ENCODE measurements around the gene LAIR1. TPM values are rescaled to one million over a fixed set of nuclear protein-coding genes. Genes with fewer than 3 reads are reported as not detected.

Gene LAIR1, protein sequence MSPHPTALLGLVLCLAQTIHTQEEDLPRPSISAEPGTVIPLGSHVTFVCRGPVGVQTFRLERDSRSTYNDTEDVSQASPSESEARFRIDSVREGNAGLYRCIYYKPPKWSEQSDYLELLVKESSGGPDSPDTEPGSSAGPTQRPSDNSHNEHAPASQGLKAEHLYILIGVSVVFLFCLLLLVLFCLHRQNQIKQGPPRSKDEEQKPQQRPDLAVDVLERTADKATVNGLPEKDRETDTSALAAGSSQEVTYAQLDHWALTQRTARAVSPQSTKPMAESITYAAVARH
- polyA plus RNA-seq (2012; rRNA removed), result not detected in 2 replicates
- not detected in 2 replicates for polyA plus RNA-seq (2012; cell fraction: cytosol; rRNA removed)
- not detected in 2 replicates for polyA plus RNA-seq (2012; cell fraction: nucleus; rRNA removed)

DNA sequence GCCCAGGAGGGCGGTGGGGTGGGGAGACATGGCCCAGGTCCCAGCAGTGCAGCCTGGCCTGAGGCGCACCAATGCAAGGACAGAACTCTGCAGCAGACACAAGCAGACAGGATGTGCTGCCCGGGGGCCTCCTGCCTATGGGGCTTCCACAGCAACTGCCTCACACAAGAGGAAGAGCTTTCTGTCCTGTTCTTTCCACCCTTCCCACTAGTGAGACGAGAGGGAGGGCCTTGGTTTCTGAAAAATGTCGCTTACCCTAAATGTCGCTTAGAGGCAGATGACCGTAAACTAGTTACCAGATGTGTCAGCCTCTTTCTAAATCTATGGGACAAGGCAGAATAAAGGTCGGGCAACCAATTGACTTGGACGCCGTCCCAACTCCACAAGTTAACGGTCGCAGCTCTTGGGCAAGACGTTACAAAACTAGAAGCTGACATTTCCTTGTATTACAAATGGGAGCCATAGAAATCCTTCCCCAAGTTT lies at the start of gene LAIR1:
LAIR1 (minus strand) TSS at position 157 of the 483 bp plus-strand sequence; CDS start at position 30, 127 bp downstream.
- TF ChIP-seq, protein P1, sequence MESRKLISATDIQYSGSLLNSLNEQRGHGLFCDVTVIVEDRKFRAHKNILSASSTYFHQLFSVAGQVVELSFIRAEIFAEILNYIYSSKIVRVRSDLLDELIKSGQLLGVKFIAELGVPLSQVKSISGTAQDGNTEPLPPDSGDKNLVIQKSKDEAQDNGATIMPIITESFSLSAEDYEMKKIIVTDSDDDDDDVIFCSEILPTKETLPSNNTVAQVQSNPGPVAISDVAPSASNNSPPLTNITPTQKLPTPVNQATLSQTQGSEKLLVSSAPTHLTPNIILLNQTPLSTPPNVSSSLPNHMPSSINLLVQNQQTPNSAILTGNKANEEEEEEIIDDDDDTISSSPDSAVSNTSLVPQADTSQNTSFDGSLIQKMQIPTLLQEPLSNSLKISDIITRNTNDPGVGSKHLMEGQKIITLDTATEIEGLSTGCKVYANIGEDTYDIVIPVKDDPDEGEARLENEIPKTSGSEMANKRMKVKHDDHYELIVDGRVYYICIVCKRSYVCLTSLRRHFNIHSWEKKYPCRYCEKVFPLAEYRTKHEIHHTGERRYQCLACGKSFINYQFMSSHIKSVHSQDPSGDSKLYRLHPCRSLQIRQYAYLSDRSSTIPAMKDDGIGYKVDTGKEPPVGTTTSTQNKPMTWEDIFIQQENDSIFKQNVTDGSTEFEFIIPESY (IDR thresholded peaks at IDR 0.05; ENCODE audit: borderline replicate concordance, low read depth), result no peak
- TF ChIP-seq GABPA (IDR thresholded peaks at IDR 0.05; ENCODE audit: low read depth), result no peak
- TF ChIP-seq FOXJ3 (CRISPR knock-in tag; IDR thresholded peaks at IDR 0.05), result no peak
- TF ChIP-seq, protein P2, sequence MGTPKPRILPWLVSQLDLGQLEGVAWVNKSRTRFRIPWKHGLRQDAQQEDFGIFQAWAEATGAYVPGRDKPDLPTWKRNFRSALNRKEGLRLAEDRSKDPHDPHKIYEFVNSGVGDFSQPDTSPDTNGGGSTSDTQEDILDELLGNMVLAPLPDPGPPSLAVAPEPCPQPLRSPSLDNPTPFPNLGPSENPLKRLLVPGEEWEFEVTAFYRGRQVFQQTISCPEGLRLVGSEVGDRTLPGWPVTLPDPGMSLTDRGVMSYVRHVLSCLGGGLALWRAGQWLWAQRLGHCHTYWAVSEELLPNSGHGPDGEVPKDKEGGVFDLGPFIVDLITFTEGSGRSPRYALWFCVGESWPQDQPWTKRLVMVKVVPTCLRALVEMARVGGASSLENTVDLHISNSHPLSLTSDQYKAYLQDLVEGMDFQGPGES (IDR thresholded peaks at IDR 0.05; ENCODE audit: low read depth, low read length), result no peak
- no peak for TF ChIP-seq TAF1 (IDR thresholded peaks at IDR 0.05; ENCODE audit: borderline replicate concordance, low read depth, low read length)
- TF ChIP-seq SMC3 (IDR thresholded peaks at IDR 0.05; ENCODE audit: low read depth, low read length), result no peak
- no peak for TF ChIP-seq RCOR1 (IDR thresholded peaks at IDR 0.05; ENCODE audit: low read length)
- TF ChIP-seq NFIC (IDR thresholded peaks at IDR 0.05; ENCODE audit: borderline replicate concordance), result no peak
- no peak for TF ChIP-seq MEF2A (IDR thresholded peaks at IDR 0.05; ENCODE audit: borderline replicate concordance, low read depth)
- TF ChIP-seq, protein P3, sequence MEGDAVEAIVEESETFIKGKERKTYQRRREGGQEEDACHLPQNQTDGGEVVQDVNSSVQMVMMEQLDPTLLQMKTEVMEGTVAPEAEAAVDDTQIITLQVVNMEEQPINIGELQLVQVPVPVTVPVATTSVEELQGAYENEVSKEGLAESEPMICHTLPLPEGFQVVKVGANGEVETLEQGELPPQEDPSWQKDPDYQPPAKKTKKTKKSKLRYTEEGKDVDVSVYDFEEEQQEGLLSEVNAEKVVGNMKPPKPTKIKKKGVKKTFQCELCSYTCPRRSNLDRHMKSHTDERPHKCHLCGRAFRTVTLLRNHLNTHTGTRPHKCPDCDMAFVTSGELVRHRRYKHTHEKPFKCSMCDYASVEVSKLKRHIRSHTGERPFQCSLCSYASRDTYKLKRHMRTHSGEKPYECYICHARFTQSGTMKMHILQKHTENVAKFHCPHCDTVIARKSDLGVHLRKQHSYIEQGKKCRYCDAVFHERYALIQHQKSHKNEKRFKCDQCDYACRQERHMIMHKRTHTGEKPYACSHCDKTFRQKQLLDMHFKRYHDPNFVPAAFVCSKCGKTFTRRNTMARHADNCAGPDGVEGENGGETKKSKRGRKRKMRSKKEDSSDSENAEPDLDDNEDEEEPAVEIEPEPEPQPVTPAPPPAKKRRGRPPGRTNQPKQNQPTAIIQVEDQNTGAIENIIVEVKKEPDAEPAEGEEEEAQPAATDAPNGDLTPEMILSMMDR (IDR thresholded peaks at IDR 0.05), result no peak
- no peak for TF ChIP-seq RFX5 (IDR thresholded peaks at IDR 0.05; ENCODE audit: low read length)
- no peak for TF ChIP-seq FOSL2 (IDR thresholded peaks at IDR 0.05; ENCODE audit: borderline replicate concordance, low read depth)
- TF ChIP-seq EZH2phosphoT487 (IDR thresholded peaks at IDR 0.05; ENCODE audit: borderline replicate concordance, low read depth), result no peak
- no peak for TF ChIP-seq FOXM1 (IDR thresholded peaks at IDR 0.05; ENCODE audit: low read depth)
- TF ChIP-seq TCF12 (IDR thresholded peaks at IDR 0.05), result no peak
- TF ChIP-seq, protein P4, sequence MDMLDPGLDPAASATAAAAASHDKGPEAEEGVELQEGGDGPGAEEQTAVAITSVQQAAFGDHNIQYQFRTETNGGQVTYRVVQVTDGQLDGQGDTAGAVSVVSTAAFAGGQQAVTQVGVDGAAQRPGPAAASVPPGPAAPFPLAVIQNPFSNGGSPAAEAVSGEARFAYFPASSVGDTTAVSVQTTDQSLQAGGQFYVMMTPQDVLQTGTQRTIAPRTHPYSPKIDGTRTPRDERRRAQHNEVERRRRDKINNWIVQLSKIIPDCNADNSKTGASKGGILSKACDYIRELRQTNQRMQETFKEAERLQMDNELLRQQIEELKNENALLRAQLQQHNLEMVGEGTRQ (IDR thresholded peaks at IDR 0.05; ENCODE audit: borderline replicate concordance, low read depth, low read length), result no peak
- TF ChIP-seq, protein P5, sequence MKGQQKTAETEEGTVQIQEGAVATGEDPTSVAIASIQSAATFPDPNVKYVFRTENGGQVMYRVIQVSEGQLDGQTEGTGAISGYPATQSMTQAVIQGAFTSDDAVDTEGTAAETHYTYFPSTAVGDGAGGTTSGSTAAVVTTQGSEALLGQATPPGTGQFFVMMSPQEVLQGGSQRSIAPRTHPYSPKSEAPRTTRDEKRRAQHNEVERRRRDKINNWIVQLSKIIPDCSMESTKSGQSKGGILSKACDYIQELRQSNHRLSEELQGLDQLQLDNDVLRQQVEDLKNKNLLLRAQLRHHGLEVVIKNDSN (IDR thresholded peaks at IDR 0.05; ENCODE audit: borderline replicate concordance, low read depth), result no peak
- TF ChIP-seq CHD2 (IDR thresholded peaks at IDR 0.05; ENCODE audit: low read length, partially characterized antibody), result no peak
- no peak for TF ChIP-seq JUND (IDR thresholded peaks at IDR 0.05)
- TF ChIP-seq RXRA (IDR thresholded peaks at IDR 0.05; ENCODE audit: borderline replicate concordance, low read depth), result no peak
- H3K9me3 ChIP-seq, result no peaks in the 10 kb centered on the region
- H3K27ac ChIP-seq (ENCODE audit: low read depth in 2 of 2, low read length in 1 of 2), result no peak within 1 kb of the TSS
- no peaks in the 10 kb centered on the region for H4K20me1 ChIP-seq (ENCODE audit: insufficient read depth)
- no peaks in the 10 kb centered on the region for H3K36me3 ChIP-seq (replicated peaks in 1 of 2; ENCODE audit: control insufficient read depth in 1 of 2, insufficient read depth in 2 of 2, low read length in 1 of 2)
- WGBS (ENCODE audit: low lambda C conversion rate), result 9% methylated on average over 11 of the region's 13 CpGs
- H3K9ac ChIP-seq, result no peak within 1 kb of the TSS
- no peak within 1 kb of the TSS for H3K4me3 ChIP-seq (ENCODE audit: low read depth in 2 of 2, low read length in 1 of 2)
- no peak within 1 kb of the TSS for H3K4me2 ChIP-seq
- no peak for DNase-seq
- no peaks in the 10 kb centered on the region for H3K4me1 ChIP-seq (ENCODE audit: control insufficient read depth in 1 of 2, insufficient read depth in 2 of 2, low read depth in 1 of 2, low read length in 1 of 2)
- H3K9me2 ChIP-seq, result no peaks in the 10 kb centered on the region
- no peak within 1 kb of the TSS for H2AFZ ChIP-seq (ENCODE audit: low read depth)
- ChIA-PET POLR2A (no interaction called here), CTCF (interaction anchor here (2.0 kb wide), 1 partner anchor 26 kb away, joined by 6 read pairs; no protein-coding TSS in a partner anchor)
- peaks cover 54% of the 10 kb centered on the region; the same call in 1 of the 2 replicates for H3K27me3 ChIP-seq (ENCODE audit: insufficient read depth)
- H3F3A ChIP-seq (replicated peaks; ENCODE audit: insufficient read depth), result no peaks in the 10 kb centered on the region
- no peaks in the 10 kb centered on the region for H3K79me2 ChIP-seq (ENCODE audit: insufficient read depth)
